Suppressor macrophage treated with lipopolysaccharide for 1 hour (primary cell): ENCODE data around the gene KDM2A.
"Not testable (repeated sequence)": the region's sequence is repeated elsewhere in the genome, so short reads cannot be mapped to it uniquely, and the experiment has no call there.

Experiments
- DNase-seq, 3 donors: peaks; one replicate each; pipeline ENCODE4 v3.0.0-alpha.2; 2020 to 2022

Gene KDM2A

DNA sequence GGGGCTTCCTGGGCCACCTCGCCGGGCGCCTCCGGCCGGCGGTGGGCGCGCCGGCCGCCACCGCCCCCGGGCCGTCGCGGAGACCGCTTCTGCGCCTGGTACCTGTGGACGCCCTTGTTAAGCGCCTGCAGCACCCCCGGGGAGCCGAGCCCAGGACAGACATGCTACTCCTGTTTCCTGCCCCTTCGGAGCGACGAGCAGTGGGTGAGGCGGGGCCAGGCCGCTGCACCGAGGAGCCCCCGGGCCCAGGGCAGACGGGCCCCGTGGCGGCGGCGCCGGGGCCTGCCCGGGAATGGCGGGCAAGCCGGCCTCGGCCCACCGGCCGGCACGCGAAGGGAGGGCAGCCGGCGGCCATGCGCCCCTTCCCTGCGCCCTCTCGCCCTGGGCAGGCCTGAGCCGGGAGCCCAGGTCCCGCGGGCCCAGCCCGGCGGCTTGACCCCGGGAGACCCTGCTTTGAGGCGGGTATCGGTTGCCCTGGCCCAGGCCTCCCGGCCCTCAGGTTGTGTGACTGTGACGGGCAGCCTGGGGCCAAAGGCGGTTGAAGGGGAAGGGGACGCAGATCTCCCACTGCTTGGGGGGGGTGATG is 789 bp upstream of the KDM2A start:
- DNase-seq, result peak in 2 of 3 donors; percentile 25 to 41

DNA sequence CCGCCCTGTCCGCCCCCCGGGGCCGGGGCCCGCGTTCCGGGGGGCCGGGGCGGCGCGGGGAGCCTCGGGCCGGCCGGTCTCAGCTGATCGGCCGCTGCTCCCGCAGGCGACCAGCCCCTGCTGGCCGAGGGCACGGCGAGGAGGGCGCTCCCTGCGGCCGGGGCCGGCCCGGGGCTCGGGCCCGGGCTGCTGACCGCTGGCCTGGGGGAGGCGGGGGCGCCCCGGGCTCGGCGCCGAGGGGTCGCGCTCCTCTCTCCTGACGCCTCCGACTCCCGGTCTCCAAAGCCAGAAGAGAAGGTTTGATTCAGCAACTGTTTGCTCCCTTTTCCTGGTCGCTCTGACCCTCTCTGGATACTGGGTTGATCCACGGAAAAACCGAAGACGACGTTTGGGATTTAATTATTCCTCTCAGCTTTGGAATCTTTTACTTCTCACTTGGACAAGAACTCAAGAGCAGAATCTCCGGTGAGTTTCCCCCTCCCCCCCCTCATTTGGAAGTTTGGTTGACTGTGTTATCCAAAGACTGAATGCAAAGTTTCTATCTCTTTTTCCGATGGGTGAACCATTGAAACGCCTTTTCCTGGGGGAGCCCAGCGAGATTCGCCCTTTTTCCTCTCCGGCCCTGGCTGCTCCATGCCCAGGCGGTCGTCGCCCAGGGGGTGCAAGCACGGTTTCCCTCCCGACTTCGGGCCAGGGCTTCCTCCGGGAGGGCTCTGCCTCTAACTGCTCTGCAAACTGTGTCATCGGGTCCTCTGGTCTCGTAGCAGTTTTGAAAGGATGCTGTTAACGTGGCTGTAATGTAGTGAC is 725 bp downstream of the KDM2A start:
- DNase-seq, result peak; percentile 41 to 78 (median 55)

DNA sequence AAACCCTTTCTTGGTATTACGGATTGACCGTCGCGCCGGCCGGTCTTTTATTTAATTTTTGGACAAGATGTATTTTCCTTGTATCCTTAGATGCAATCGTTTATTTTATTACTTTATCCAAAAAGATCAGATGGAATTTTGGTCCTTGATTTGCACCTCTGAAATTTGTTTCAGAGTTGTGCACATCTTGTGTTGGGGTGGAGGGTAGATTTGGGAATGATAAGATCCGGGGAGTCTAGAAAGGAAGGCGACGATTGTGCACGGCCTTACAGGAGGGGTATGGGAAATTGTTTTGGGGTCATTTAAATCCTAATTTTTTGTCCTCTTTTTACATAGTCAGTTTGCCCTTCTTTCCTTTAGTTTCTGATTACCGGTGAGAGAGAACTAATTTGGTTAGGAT is 1.4 kb downstream of the KDM2A start:
- DNase-seq, result no peak

DNA sequence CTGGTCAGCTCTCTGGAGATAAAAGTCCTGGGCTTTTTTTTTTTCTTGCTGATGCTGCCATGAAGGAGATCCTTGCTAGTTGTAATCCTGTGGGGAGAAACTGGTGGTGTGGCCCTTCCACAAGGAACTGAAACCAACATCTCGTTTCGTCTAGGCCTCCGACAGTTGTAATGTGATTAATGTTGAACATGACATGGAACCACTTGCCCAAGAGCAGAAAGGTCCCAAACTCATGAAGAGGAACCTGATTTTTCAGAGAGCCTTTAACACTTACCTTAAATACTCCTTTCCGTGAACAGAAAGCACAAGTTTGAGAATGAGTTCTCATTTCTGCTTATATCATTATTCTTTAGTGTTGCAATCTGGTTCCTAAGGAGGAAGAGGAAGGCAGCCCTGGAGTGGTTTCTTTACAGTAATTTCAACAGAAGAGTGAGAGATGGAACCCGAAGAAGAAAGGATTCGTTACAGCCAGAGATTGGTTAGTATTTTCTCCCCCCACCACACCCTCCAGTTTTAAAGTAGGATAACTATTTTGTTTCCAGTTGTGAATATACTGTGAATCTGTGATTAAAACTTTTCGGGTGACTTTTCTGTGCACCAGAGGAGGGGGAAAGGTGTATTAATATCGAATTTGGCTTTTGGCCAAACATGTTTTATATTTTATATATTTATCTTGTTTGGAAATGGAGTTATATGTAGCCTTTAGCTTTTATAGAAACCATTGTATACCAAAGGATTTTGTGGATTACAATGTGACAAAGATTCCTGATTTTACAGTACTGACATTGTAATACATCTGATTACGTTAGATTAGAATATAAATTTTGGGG is 2.0 kb downstream of the KDM2A start:
- peak; percentile 85 to 95 (median 94) for DNase-seq

- not testable (repeated sequence) for DNase-seq
These were observed 4.7 kb downstream of the KDM2A start for GRCh38 chr11:67123801-67124200.

GRCh38 chr11:67126243-67126642 is 7.2 kb downstream of the KDM2A start:
- not testable (repeated sequence) for DNase-seq

- no peak for DNase-seq
These were observed 7.9 kb downstream of the KDM2A start for GRCh38 chr11:67126986-67127385.

- not testable (repeated sequence) for DNase-seq
These were observed 11.8 kb downstream of the KDM2A start for GRCh38 chr11:67130861-67131260.

GRCh38 chr11:67136156-67136555 is 17.1 kb downstream of the KDM2A start:
- no peak for DNase-seq

DNA sequence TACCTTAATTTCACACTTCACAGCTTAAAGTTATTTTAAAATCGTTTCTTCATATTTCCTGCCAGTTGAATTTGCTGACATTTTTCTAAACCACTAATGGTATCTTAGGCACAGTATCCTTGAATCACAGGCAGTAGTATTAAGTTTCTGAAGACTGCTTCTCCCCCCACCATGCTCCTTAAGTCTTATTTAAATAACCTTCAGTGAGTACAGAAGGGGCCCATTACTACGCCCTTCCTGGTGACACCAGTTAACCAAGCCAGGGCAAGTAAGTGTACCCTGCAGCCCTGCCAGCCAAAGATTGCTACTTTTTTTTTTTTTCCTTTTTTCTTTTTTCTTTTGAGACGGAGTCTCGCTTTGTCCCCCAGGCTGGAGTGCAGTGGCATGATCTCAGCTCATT is 19.9 kb downstream of the KDM2A start:
- no peak for DNase-seq

DNA sequence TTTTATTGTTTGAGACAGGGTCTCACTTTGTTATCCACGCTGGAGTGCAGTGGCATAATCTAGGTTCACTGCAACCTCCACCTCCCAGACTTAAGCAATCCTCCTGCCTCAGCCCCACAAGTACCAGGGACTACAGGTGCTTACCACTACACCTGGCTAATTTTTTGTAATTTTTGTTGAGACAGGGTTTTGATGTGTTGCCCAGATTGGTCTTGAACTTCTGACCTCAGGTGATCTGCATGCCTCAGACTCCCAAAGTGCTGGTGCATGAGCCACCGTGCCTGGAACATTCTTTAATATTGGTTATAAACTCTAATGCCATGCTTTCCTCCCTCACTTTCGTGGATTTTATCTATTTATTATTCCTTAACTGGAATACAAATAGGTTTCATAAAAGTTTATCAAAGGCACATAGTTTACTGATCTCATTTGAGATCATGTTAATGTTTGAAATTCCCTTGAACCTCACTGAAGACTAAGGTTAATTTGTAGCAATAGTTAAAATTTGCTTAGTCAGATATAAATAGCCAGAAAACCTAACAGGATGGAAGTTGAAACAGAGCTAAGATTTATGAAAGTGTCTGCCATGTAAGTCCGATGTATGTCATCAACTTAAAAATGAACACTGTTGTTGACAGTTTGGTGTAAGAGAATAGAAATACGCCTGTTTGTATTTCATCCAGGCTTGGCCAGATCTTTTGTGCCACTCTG is 27.6 kb downstream of the KDM2A start:
- DNase-seq, result no peak

DNA sequence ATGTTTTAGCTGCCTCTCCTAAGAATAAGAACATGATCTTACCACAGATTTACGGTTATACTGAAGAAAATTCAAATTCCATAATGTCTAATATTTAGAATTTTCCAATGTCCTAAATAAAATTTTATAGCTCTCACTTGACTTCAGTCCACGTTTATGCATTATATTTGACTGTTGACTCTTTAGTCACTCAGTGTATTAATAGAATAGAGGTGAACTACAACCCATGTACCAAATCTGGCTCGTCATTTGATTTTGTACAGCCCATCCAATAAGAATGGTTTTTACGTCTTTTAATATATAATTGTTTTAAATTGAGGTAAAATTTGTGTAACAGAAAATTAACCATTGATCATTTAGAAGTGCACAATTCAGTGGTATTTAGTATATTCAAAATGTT is 34.9 kb downstream of the KDM2A start:
- no peak for DNase-seq

- no peak for DNase-seq
These were observed 35.7 kb downstream of the KDM2A start for GRCh38 chr11:67154726-67155125.

GRCh38 chr11:67157691-67158090 is 38.6 kb downstream of the KDM2A start:
- DNase-seq, result no peak

GRCh38 chr11:67158221-67158620 is 39.2 kb downstream of the KDM2A start:
- no peak for DNase-seq

DNA sequence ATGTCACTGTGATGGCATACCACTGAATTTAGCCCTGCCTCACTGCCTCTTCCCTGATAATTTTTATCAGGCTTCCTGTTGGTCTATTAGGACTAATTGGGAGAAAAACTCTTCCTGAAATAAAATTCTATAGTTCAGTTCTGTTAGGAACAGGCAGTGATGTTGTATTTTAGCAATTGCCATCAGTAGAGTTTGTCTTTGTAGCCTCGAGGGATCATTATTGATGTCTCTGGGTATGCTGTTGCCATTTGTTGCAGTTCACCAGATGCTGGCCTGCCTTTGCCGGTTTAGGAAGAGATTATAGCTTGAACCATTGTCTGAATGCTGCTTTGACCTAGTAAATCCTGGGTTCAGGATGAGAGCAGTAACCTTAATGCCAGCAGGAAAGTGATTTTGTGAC is 41.0 kb downstream of the KDM2A start:
- DNase-seq, result no peak

DNA sequence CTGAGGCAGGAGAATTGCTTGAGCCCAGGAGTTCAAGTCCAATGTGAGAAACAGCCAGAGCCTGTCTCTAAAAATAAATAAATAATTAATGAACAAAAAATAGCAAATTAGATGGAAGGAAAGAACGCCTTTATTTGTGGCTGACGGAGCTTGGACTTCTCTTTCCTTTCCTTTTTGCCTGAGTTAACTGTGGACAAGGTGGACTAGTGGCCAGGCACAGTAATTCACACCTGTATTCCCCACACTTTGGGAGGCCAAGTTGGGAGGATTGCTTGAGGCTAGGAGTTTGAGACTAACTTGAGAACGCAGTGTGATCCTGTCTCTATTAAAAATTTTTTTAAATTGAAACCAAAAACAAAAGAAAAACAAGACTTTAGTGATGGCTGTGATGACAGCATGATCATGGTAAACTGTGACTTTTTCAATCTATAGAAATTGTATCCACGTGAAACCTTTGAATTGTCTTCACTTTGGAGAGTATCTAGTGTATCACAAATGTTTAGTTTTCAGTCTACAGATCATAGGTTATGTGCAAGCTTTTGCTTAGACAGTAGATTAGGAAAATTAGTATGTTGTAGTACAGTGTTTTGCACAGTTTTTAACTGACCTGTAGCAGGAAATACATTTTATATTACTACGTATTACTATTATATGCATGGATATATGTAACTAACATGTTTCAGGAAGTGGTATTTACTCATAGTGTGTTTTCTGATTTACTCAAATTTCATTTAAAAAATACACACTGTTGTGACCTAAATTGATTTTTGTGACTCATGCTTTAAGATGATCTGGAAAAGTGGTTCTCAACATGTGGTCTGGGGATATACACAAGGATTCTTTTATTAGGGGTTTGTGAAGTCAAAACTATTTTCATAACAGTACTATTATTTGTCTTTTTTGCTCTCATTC is 42.1 kb downstream of the KDM2A start:
- DNase-seq, result peak in 2 of 3 donors; percentile 23 to 43

DNA sequence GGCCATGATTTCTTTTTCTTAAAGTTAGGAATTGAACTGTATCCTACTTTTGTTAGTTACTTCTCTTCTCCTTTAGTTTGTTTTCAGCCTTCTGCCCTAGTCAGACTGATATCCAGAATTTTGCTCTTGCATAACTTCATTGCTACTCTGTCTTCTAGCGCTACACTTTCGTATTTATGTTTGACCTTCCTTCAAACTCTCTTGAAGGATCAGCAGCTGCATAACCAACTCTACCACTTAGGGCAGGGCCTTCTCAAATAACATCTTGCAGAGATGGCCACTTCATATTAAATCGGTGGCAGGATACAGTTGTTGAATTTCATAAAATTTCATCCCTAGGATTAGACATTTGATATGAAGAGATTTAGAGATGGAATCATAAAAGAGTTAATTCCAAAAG is 43.9 kb downstream of the KDM2A start:
- DNase-seq, result no peak

- peak; percentile 7 to 55 (median 26) for DNase-seq
These were observed 46.6 kb downstream of the KDM2A start for GRCh38 chr11:67165623-67166022.

DNA sequence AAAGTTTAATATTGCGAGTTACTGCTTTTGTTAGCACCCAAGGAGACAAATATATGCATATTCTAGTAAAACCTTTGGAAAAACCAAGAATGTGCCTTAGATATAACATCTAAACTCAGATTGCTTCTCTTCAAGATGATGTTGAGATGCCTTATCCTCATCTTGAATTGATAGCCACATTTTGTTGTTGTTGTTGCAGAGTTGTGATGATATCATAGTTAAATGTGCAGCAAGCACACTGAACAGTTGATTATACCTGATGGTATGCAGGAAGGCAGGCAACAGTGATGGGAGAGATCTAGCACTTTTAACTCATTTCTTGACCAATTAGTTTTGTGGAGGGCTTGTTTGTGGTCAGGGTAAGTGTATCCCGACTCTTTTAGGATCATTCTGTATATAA is 48.0 kb downstream of the KDM2A start:
- no peak for DNase-seq

DNA sequence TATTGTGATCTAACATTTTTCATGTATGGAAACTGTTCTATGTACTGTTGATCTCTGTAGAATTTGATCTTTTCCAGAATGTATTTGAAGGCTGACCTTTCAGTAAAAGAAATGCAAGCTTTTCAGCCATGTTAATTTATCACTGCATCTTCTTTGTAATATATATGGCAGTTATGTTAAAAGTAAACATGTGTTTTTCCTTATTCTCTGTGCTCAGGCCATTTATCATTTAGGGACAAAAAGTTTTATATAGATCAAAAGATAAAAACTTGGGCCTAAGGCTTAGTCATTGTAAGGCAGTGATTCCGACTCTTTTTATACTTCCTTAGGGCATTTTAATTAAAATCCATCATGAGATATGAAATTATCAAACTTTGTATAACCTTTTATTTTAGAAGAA is 48.7 kb downstream of the KDM2A start:
- DNase-seq, result no peak

- DNase-seq, result not testable (repeated sequence)
These were observed 49.8 kb downstream of the KDM2A start for GRCh38 chr11:67168911-67169310.
